Activated T-helper 1 cell treated with Interleukin-2 at 50 U/mL for 16 hours (primary cell): Measurements from ENCODE around the gene TGFB3.
"Not testable (repeated sequence)": the region's sequence is repeated elsewhere in the genome, so short reads cannot be mapped to it uniquely, and the experiment has no call there.

ENCODE experiments used
- DNase-seq: peaks from one replicate; pipeline ENCODE4 v3.0.0-alpha.2; 2020; ENCODE audit warnings: low read depth

TGFB3 gene

DNA sequence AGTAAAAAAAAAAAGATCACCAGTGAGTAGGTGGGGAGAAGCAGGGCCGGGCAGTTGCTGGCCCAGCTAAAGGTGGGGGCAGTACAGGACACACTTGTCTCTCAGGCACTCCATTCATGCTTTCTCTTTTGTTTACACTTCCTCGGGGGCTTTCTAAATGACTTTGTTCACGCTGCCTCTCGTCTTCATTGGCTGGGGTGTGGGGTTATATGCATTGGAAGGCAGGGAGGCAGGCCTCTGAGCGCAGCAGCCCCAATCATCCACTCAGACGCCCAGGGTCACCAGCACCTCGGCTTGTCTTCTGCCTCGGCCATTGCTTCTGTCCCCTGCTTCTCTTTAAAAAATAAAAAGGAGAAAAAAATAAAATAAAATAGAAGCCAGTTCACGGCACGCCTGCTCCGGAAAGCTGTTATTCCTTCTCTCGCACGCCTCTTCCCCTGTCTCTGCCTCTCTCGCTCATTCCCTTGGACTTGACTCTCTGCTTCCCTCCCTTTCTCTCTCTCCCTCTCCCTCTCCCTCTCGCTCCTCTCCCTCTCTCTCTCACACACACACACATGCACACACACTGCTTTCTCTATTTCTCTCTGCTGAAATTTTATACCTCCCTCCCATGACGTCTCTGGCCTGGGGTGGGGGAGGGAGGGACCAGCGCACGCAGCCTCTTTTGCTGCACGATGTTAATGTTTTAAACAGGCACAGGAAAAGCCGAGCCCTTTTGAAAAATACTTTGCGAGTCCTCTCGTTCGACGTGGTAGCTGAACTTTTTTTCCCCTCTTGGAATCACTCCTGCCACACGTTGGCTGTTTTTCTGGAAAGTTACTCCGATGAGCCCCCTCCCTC lies at the start of gene TGFB3:
Gene TGFB3 (minus strand): TSS at position 570 of the 840 bp plus-strand sequence. CDS start 1,102 bp downstream, outside the sequence.
- DNase-seq = peak; percentile 38

DNA sequence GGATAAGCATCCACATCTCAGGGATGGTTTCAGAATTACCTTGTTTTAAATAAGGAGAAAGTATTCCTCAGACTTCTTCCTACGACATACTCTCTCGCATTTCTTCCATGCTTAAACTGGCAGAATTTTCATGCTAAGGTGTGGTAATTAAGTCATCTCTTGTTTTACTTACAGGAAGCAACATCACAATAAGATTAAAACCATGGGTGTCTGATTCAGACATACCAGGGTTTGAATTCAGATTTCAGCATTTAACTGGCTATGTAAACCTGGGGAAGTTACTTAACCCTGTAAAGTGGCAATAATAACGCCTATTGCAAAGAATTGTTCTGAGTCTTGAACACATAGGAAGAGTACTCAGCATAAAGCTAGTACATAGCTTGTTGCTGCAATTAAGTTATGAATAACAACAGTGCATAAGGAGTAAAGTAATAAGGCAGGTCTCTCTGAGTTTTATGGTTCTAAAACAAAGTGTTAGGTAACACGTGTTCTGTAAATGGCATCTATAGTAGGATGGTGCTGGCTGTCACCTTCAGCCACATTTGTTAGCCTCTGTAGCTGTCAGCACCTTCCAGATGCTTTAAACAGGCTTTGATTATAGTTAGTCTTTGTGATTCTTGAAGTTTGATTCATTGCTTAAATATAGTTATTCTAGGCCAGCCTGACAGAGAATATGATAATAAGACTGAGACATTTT lies 42.6 kb upstream of the TGFB3 start:
- DNase-seq = no peak

DNA sequence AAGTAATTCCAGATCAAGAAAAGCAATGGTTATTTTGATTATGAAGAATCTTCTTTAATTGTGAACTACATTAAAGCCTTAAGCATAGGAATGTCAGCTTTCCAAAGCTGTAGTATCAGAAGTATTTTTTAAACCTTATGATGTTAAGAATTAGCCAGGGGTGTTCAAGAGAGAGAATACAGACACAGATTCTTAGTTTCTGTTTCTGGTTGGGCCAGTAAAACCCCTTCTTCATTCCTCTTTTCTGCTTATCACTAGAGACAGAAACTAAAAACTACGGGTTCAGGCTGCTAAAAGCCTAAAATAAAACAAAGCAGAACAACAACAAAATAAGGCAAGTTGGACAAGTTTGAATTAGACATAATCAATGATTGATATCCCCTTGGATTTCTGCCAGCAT lies 42.0 kb upstream of the TGFB3 start:
- no peak for DNase-seq

GRCh38 chr14:76022991-76023390 lies 41.2 kb upstream of the TGFB3 start:
- DNase-seq = no peak

DNA sequence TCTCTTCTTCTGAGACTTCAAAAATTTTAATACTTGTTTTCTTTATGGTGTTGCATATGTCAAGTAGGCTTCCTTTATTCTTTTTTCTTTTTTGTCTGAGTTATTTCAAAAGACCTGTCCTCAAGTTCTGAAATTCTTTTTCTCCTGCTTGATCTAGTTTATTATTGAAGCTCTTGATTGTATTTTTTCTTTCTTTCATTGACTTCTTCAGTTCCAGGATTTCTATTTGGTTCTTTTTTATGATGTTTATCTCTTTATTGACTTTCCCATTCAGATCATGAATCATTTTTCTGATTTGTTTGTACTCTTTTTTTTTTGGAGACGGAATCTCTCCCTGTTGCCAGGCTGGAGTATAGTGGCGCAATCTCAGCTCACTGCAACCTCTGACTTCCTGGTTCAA lies 37.9 kb upstream of the TGFB3 start:
- no peak for DNase-seq

- no peak for DNase-seq
Observed at GRCh38 chr14:76015668-76016067, 33.9 kb upstream of the TGFB3 start.

GRCh38 chr14:76015191-76015590 lies 33.4 kb upstream of the TGFB3 start:
- DNase-seq = no peak

DNA sequence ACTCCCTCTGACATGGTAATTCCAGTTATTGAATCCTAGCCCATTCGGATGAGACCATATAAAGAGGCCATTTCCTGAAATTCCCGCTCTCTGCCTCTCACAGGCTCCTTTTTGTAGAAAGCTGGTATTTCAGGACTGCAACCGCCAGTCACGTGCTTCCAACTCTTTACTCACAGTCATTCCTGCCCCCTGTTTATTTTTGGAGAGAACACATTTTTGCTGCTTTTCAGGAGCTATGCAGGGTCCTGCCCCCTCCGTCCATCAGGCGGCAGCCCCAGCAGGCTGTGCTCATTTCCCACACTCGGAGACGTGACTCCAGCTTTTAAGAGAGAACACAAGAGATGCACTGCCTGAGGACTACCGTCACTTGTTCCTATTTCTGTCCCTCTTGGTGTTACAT lies 30.6 kb upstream of the TGFB3 start:
- DNase-seq = no peak

GRCh38 chr14:76011930-76012329 lies 30.1 kb upstream of the TGFB3 start:
- no peak for DNase-seq

DNA sequence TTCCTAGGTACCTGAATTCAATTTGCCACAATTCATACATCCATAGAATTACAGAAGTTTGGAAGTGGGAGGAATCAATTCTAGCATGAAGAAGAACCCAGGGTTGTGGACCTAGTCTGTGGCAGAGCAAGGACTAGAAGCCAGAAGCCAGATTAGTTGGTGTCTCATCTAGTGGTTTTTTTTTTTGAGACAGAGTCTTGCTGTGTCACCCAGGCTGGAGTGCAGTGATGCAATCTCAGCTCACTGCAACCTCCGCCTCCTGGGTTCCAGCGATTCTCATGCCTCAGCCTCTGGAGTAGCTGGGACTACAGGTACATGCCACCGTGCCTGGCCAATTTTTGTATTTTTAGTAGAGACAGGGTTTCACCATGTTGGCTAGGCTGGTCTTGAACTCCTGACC lies 27.8 kb upstream of the TGFB3 start:
- not testable (repeated sequence) for DNase-seq

DNA sequence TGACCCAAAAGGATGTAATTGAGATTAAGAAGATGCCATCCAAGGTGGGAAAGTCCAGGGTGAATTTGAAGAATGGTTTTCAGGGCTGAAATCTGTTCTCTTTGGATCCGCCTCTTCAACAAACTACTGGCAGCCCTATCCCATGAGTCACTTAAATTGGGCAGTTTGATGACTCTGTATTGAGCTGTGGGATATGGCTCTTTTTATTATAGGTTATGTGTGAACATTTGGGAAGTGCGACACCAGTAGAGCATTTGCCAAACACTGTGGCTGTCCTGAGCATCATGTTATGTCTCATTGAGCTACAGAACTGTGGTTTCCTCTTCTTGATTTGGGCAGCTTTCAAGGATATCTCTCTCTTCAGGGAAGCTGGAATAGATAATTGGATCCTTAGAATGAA lies 26.1 kb upstream of the TGFB3 start:
- no peak for DNase-seq

DNA sequence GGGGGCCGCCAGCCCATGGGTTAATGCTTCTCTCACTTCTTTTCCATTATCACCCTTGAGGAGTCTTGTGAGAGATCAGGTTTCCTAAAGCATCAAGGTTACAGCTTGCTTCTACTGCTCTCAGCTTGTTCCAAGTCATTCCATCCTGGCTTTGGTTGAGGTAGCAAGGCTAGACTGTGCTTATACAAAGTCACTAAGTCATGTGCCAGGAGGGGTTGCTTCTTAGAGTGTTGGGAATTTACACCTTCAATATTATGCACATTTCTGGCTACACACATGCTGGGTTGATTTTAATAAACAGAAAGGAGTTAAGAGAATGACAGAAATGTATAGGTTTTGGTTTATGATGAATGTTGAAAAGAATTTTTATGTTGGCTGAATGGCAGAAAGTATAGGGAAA lies 25.6 kb upstream of the TGFB3 start:
- no peak for DNase-seq

DNA sequence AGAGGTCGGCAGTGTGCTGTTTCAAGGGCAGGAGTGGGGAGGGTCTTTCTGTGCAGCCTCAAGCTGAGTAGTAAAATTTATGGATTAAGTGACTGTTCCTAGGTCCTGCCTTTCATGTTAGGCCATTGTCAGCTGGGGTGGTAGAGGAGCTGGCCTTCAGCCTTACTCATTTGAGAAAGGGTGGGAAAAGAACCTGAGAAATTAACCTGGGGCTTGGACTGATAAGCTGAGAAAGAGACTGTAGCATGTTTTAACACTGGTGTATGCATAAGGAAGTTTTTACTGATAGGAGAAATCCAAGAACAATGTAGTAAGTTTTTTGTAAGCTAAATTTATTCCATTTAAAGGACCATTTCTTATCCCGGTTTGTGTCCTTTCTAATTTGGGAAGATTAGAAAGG lies 24.5 kb upstream of the TGFB3 start:
- no peak for DNase-seq

DNA sequence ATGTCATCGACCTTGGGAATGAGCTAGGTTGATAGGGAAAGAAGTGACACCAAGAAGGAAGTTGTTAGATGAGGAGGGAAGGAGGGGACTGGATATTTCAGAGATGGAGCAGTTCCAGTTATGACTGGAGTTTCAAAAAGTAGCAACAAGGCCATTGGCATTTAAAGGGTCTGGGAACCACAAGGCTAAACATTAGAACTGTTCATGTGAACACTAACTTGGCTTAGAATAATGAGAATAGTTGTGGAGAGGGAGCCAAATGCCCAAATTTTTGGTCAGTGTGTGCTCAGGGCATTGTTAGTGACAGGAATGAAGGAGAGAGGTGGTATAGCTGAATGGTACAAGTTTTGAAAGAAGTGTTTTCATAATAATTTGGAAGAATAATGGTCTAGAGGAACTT lies 20.6 kb upstream of the TGFB3 start:
- no peak for DNase-seq

DNA sequence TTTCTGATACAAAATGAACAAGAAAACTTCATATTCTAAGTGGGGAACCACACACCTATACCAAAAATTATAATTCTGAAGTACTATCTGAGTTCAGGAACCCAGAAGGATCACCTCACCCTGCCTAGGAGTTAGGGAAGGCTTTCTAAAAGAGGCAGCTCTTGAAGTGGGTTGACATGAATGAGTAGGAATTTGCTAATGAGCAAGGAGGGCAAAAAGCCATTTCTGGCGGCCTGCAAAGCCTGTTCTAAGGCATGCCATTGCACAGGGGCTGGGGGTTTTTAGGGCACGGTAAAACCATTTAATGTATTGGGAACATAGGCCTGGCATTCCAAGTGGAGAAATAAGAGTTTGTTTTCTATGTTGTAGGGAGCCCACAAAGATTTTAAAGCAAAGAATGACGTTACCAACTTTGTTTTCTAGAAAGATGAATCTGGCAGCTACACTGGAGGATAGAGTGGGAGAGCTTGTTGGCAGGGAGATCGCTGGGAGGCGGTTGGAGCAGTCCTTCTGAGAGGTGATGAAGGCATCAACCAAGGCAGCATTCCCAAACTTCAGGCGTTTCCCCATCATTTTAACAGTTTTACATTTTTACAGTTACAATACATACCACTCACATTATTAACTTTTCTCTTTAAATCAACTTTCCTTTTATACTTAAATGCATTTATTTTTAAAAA lies 17.9 kb upstream of the TGFB3 start:
- DNase-seq = no peak

GRCh38 chr14:75996488-75996887 lies 14.7 kb upstream of the TGFB3 start:
- no peak for DNase-seq

DNA sequence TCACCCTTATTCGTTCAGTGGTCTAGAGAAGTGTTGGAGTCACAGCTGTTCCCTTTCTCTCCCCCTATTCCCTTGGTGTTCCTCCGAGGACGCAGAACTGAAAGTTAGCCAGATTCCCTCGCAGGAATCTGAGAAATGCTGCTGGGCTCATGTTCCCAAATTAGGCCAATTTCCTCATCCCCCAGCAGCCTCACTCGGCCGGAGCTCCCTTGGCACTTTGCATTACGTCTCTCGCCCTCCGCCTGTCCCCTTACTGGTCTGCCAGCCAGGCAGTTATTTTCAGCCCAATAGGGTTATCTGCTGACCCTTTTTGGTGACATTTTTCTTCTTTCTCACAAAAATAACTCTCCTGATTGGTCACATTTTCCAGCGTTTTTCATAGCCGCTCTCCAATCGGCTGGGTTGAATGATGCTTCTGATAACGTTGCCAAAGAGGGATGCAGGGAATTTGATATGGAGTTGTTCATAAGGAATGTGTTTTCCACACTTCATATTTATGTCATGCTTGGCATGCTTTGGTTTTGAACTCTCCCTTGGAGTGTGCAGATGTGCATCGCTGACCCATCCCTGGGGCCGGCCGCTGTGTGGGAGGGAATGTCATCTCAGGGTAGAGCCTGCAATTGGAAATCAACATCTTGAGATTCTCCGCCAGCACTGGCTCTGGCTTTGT lies 13.7 kb upstream of the TGFB3 start:
- DNase-seq = no peak

DNA sequence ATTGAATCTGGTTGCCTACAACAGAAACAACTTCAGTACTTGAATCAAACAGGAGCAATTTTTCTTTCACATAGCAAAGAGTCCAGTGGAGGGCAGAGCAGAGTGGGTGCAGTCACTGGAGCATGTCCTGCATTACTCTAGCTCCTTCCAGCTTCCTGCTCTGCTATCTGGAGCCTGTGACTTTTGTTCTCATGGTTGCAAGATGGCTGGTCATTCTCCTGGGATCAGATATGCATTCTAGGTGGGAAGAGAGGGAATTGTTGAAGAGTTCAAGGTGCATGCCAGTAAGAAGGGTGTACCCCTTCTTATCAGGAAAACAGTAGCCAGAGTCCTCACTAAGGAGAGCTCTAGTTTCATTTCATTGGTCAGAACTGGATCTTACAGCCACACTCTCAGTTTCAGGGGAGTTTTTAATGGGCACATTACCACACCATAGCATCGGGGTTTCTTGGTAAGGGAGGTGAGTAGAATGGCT lies 11.8 kb upstream of the TGFB3 start:
- no peak for DNase-seq

- DNase-seq = no peak
Observed at GRCh38 chr14:75991753-75992152, 10.0 kb upstream of the TGFB3 start.

DNA sequence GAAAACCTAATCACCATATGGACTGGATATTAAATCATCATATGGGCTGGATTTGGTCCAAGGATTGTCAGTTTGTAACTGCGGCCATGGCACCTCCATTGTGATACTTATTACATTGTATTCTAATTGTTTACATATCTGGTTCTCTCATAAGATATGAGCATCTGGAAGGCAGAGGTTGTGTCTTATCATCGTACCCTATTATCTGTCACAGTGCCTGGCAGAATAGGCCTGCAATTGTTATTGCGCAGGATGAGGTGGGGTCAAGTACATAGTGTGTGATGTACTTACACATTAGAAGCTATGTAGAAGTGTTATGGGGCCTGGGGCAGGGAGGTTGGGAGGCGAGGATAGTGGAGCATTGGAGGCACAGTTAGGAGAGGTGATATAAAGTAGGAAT lies 8.5 kb upstream of the TGFB3 start:
- DNase-seq = no peak

DNA sequence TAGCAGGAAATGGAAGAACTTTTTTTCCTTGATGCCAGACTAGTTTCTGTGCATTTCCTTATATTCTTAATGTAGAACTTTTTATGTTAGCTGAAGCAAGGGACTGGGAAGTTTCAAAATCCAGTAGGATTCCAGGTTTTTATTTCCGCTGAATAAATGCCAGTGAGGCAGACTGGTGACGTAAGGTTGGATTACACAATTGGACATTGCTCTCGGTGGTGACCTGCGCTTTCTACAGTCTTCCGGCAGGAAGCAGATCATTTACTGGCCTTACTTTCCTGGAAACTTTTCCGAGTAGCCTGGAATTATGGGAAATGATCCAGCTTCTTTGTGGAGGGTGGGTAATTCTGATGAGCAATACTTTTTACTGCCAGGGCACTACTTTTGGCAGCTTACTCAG lies 7.3 kb upstream of the TGFB3 start:
- DNase-seq = no peak

DNA sequence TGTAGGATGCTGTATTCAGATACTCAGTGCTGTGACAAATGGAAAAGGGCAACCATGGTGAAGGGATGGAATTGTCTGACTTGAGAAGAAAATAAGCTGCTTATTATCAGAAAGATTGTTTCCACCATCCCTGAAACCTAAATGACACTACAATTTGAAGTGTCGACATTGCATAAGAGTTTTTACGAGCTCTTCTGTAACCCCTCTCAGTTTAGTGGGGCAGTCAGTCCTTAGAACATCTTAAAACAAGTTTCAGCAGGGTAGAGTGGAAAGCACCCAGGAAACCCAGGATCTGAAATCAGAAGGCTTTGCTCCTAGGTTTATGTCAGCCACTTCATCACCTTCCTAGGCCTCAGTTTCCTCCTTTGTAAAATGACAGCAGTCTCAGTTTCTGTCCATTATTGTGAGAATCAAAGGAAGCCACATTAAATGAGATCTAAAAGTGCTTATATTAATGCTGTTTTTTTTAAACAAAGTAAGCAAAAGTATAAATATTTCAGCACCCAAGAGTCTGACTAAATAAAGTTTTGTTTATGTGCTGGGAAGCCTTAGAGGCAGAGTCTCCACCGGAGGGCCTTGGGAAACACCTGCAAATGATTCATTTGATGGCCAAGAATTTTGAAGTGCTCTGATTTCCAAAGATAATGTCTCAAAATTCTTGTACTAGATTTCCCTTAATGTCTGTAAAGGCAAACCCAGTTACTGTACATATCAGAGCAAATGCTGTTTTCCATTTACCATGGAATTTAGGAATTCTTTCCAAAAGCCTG lies 5.6 kb upstream of the TGFB3 start:
- DNase-seq = no peak
